Spleen (tissue), 7 donors: ENCODE measurements around the gene ADCY2.

ENCODE experiments used
- POLR2A ChIP-seq, 3 donors: fragments of 450-650 bp; IDR thresholded peaks; one replicate each; pipeline ENCODE4 v1.5.1; 2017; ENCODE audit warnings: antibody characterized with exemption in 3 of 3, mild to moderate bottlenecking in 1 of 3
- POLR2AphosphoS5 ChIP-seq, 3 donors: sonication (generic); formaldehyde crosslinking; IDR thresholded peaks; one replicate each; pipeline ENCODE4 v1.5.1; 2017; ENCODE audit warnings: antibody characterized with exemption in 3 of 3
- TF ChIP-seq, protein P1 (sequence below), 11 experiments: fragments of 200-600 bp in 7 of 11; fragments of 450-650 bp in 4 of 11; sonication (generic) in 4 of 11; IDR thresholded peaks in 8 of 11; conservative IDR thresholded peaks in 3 of 11; 1 replicate in 7 of 11; 2 replicates in 4 of 11; pipeline versions ENCODE4 v1.4.0 to v1.8.0; 2016 to 2021; ENCODE audit warnings: antibody characterized with exemption in 11 of 11, inconsistent platforms in 4 of 11, mild to moderate bottlenecking in 1 of 11
- donor health status: DM: no; HTN: no; CAD: no; lungs with moderate emphysema.
- donor health status: DM: no; HTN: no; CAD: no.
- donor health status: DM: no; HTN: no; CAD: no.

DNA sequence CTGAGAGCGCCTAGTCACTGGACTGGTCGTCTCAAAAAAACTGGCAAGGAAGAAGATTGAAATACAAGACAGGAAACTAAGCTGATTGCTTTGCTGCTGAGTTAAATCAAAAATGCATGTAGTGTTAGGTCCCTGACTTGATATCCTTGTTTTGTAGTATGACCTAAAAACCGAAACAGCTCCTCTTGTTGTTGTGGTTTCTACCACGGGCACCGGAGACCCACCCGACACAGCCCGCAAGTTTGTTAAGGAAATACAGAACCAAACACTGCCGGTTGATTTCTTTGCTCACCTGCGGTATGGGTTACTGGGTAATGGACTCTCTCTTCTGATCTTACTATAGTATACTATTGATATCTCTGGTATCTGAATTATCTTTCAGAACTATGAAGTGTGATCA is 477.3 kb downstream of the ADCY2 start:
- TF ChIP-seq, protein P1, sequence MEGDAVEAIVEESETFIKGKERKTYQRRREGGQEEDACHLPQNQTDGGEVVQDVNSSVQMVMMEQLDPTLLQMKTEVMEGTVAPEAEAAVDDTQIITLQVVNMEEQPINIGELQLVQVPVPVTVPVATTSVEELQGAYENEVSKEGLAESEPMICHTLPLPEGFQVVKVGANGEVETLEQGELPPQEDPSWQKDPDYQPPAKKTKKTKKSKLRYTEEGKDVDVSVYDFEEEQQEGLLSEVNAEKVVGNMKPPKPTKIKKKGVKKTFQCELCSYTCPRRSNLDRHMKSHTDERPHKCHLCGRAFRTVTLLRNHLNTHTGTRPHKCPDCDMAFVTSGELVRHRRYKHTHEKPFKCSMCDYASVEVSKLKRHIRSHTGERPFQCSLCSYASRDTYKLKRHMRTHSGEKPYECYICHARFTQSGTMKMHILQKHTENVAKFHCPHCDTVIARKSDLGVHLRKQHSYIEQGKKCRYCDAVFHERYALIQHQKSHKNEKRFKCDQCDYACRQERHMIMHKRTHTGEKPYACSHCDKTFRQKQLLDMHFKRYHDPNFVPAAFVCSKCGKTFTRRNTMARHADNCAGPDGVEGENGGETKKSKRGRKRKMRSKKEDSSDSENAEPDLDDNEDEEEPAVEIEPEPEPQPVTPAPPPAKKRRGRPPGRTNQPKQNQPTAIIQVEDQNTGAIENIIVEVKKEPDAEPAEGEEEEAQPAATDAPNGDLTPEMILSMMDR (IDR thresholded peaks at IDR 0.05 in 8 of 11, conservative IDR thresholded peaks at IDR 0.05 in 3 of 11): no peak
- TF ChIP-seq POLR2A (IDR thresholded peaks at IDR 0.05) (no peak), POLR2AphosphoS5 (IDR thresholded peaks at IDR 0.05) (no peak)
